ENCODE results near the gene KNDC1.
A peak's percentile ranks its signal among the peaks of the same experiment; 100 is the strongest.
"Not testable (repeated sequence)": the region's sequence is repeated elsewhere in the genome, so short reads cannot be mapped to it uniquely, and the experiment has no call there.

Gene KNDC1

DNA sequence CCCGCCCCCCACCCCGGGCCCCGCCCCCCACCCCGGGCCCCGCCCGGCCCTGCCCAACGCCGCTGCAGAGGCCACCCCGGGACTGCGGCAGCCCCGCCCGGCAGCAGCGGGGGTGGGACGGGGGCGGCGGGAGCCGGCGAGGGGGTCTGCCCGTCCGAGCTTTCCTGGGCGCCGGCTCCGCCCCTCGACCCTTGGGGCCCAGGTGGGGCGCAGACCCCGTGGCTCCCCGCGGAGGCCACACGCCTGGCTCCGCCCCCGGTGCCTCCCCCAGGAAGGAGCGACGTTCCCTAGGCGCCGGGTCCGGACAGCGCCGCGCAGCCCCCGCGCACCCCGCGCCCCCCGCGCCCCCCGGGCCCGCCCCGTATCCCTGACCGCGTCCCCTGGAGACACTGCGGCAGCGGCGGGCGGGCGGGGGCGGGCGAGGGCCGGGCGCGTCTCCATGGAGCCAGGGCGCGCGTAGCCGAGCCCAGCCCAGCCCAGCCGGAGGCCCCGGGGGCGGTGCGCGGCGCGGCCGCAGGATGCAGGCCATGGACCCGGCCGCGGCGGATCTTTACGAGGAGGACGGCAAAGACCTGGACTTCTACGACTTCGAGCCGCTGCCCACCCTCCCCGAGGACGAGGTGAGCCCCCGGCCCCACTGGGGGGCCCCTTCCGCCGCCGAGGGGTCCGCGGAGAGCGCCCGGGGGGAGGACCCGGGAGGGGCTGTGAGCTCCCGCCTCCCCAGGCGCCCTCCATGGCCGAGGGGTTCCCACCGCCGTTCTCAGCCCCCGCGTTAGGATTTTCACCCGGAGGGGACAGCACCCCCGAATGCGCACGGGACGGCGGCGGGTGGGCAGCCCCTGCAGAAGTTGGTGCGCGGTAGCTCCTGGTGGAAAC is at the start of gene KNDC1:
KNDC1 (plus strand) TSS at position 270 of the 876 bp plus-strand sequence; CDS start at position 519, 249 bp downstream.
- no peak within 1 kb of the TSS for H3K27ac Mint-ChIP-seq
- H3K4me1 Mint-ChIP-seq: no peaks in the 10 kb centered on the region
- peaks cover 19% of the 10 kb centered on the region for H3K27me3 Mint-ChIP-seq
- H3K4me3 Mint-ChIP-seq: no peak within 1 kb of the TSS
- no peaks in the 10 kb centered on the region for H3K9me3 Mint-ChIP-seq
- DNase-seq: no peak
- ATAC-seq: no peak
- no peaks in the 10 kb centered on the region for H3K36me3 Mint-ChIP-seq (ENCODE audit: low read depth)

- H3K36me3 Mint-ChIP-seq (ENCODE audit: low read depth): peaks cover 3% of the 10 kb centered on the region
- no peak overlapping the region for H3K27ac Mint-ChIP-seq
- no peaks in the 10 kb centered on the region for H3K4me1 Mint-ChIP-seq
- ATAC-seq (no peak), DNase-seq (no peak)
- H3K9me3 Mint-ChIP-seq: peaks cover 16% of the 10 kb centered on the region
- H3K27me3 Mint-ChIP-seq: no peaks in the 10 kb centered on the region
- no peak overlapping the region for H3K4me3 Mint-ChIP-seq
These were observed 49.3 kb upstream of the KNDC1 start for GRCh38 chr10:133110609-133111275.

DNA sequence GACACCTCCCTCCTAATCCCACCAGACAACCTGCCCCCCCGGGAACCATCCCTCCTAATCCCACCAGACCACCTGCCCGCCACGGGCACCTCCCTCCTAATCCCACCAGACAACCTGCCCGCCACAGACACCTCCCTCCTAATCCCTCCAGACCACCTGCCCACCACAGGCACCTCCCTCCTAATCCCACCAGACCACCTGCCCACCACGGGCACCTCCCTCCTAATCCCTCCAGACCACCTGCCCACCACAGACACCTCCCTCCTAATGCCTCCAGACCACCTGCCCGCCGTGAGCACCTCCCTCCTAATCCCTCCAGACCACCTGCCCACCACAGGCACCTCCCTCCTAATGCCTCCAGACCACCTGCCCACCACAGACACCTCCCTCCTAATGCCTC is 48.4 kb upstream of the KNDC1 start:
- not testable (repeated sequence) for H3K4me3 Mint-ChIP-seq; H3K4me1 Mint-ChIP-seq; H3K27me3 Mint-ChIP-seq; DNase-seq; ATAC-seq; H3K36me3 Mint-ChIP-seq (ENCODE audit: low read depth); H3K27ac Mint-ChIP-seq
- peaks cover 16% of the 10 kb centered on the region for H3K9me3 Mint-ChIP-seq

- DNase-seq: no peak
- H3K36me3 Mint-ChIP-seq (ENCODE audit: low read depth): no peaks in the 10 kb centered on the region
- ATAC-seq: no peak
- no peak overlapping the region for H3K27ac Mint-ChIP-seq
- H3K9me3 Mint-ChIP-seq: no peaks in the 10 kb centered on the region
- H3K4me1 Mint-ChIP-seq: no peaks in the 10 kb centered on the region
- H3K4me3 Mint-ChIP-seq: no peak overlapping the region
- no peaks in the 10 kb centered on the region for H3K27me3 Mint-ChIP-seq
These were observed 46.7 kb upstream of the KNDC1 start for GRCh38 chr10:133113146-133113830.

- H3K4me1 Mint-ChIP-seq: no peaks in the 10 kb centered on the region
- no peaks in the 10 kb centered on the region for H3K36me3 Mint-ChIP-seq (ENCODE audit: low read depth)
- no peaks in the 10 kb centered on the region for H3K9me3 Mint-ChIP-seq
- H3K27me3 Mint-ChIP-seq: no peaks in the 10 kb centered on the region
- DNase-seq: no peak
- H3K4me3 Mint-ChIP-seq: no peak overlapping the region
- ATAC-seq: peak; percentile 18
- no peak overlapping the region for H3K27ac Mint-ChIP-seq
These were observed 46.2 kb upstream of the KNDC1 start for GRCh38 chr10:133113847-133114246.

GRCh38 chr10:133114251-133114650 is 45.8 kb upstream of the KNDC1 start:
- H3K9me3 Mint-ChIP-seq: no peaks in the 10 kb centered on the region
- H3K36me3 Mint-ChIP-seq (ENCODE audit: low read depth): no peaks in the 10 kb centered on the region
- no peak for ATAC-seq
- H3K27me3 Mint-ChIP-seq: no peaks in the 10 kb centered on the region
- H3K27ac Mint-ChIP-seq: no peak overlapping the region
- no peak for DNase-seq
- no peaks in the 10 kb centered on the region for H3K4me1 Mint-ChIP-seq
- no peak overlapping the region for H3K4me3 Mint-ChIP-seq

GRCh38 chr10:133114726-133115452 is 45.1 kb upstream of the KNDC1 start:
- DNase-seq: no peak
- Mint-ChIP-seq H3K4me3 (no peak overlapping the region), H3K36me3 (ENCODE audit: low read depth) (no peaks in the 10 kb centered on the region), H3K27ac (no peak overlapping the region), H3K4me1 (no peaks in the 10 kb centered on the region), H3K27me3 (no peaks in the 10 kb centered on the region), H3K9me3 (no peaks in the 10 kb centered on the region)
- ATAC-seq: no peak

DNA sequence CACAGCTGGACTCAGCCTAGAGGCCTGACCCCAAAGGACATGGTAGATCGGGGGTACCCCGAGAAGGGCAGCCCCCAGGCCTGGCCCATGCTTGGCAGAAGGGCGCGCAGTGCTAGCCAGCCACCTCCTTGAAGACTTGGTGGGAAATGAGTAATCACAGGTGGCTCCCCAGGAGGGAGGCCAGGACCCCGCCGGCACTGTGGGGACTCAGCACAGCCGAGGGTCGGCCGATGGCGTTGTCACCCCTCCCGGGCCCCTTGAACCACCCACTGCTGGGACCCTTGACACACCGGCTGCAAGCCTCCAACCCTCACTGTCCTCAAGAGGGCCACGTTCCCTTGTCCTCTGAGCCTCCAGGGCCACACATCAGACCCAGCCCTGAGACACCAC is 44.6 kb upstream of the KNDC1 start:
- H3K9me3 Mint-ChIP-seq: no peaks in the 10 kb centered on the region
- no peak for DNase-seq
- no peaks in the 10 kb centered on the region for H3K4me1 Mint-ChIP-seq
- H3K27ac Mint-ChIP-seq: no peak overlapping the region
- no peak overlapping the region for H3K4me3 Mint-ChIP-seq
- H3K36me3 Mint-ChIP-seq (ENCODE audit: low read depth): no peaks in the 10 kb centered on the region
- ATAC-seq: no peak
- no peaks in the 10 kb centered on the region for H3K27me3 Mint-ChIP-seq

- DNase-seq: no peak
- Mint-ChIP-seq H3K9me3 (no peaks in the 10 kb centered on the region), H3K27ac (no peak overlapping the region), H3K27me3 (no peaks in the 10 kb centered on the region), H3K4me3 (no peak overlapping the region), H3K36me3 (ENCODE audit: low read depth) (no peaks in the 10 kb centered on the region), H3K4me1 (no peaks in the 10 kb centered on the region)
- ATAC-seq: no peak
These were observed 44.0 kb upstream of the KNDC1 start for GRCh38 chr10:133115976-133116375.

DNA sequence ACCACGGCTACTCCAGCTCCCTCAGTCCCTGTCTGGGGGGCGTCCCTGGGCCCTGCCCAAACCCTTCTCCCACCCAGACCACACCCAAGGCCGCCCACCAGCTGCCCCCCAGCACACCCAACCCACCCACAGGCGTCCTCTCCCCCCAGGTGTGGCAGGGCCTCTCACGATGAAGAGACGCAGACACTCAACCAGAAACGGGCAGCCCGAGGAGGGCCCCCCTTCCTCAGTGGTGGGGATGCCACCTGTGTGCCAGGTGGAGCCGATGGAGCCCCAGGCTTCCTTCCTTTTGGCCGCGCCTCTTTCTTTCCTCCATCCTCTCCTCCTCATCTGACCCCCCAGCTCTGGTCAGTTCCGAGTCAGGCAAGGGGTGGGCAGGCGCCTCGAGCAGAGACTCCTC is 43.6 kb upstream of the KNDC1 start:
- no peak for DNase-seq
- Mint-ChIP-seq H3K4me3 (no peak overlapping the region), H3K36me3 (ENCODE audit: low read depth) (no peaks in the 10 kb centered on the region), H3K27ac (no peak overlapping the region), H3K9me3 (no peaks in the 10 kb centered on the region), H3K4me1 (no peaks in the 10 kb centered on the region), H3K27me3 (no peaks in the 10 kb centered on the region)
- no peak for ATAC-seq

DNA sequence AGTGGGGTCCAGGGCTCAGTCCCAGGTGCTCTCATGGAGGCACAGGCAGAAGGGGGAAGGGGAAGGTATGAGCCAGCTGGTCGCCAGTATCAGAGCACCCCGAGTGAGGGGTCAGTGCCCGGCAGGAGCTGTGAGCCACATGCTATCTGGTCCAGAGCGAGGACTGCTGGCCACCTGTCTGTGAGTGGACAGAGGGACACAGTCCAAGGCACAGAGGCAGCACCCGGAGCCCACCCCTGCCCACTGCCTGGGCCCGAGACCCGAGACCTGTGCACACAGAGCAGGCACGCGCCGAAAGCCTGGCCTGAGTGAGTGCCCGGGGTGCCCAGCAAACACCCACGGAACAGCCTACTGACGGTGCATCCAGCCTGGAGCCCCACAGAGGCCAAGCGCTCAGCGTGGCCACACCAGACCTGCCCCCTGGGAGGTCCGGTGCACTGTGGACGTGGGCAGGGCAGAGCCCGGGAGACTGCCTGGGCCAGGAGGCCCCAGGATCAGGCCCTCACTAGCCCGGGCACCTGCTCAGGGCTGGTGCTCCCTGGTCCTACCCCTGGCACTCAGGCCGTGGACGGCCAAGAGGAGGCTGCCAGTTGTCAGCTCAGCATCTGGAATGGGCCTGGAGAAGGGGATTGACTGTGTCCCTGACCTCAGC is 42.9 kb upstream of the KNDC1 start:
- Mint-ChIP-seq H3K36me3 (ENCODE audit: low read depth) (no peaks in the 10 kb centered on the region), H3K4me3 (no peak overlapping the region), H3K27me3 (no peaks in the 10 kb centered on the region), H3K27ac (no peak overlapping the region), H3K4me1 (no peaks in the 10 kb centered on the region), H3K9me3 (no peaks in the 10 kb centered on the region)
- DNase-seq (no peak), ATAC-seq (peak; percentile 31)

DNA sequence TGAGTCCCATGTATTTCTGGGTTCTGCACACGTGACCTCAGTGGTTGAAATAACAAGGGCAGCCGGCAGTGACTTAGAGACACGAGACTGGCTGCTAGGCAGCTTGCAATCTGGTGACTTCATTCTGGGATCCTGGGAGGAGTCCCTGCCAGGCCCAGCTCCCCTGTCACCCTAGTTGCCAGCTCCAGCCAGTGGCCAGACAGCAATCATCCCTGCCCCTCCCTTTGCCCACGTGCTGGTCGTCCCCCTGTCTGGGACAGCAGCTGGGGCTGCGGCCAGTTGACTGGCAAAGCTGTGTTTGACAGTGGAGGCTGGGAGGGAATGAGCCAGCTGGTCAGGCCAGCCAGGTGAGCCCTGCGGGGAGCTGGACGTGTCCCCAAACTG is 42.3 kb upstream of the KNDC1 start:
- Mint-ChIP-seq H3K27ac (no peak overlapping the region), H3K4me1 (no peaks in the 10 kb centered on the region), H3K4me3 (no peak overlapping the region), H3K9me3 (no peaks in the 10 kb centered on the region), H3K36me3 (ENCODE audit: low read depth) (no peaks in the 10 kb centered on the region), H3K27me3 (peaks cover under 1% of the 10 kb centered on the region)
- DNase-seq: no peak
- no peak for ATAC-seq

DNA sequence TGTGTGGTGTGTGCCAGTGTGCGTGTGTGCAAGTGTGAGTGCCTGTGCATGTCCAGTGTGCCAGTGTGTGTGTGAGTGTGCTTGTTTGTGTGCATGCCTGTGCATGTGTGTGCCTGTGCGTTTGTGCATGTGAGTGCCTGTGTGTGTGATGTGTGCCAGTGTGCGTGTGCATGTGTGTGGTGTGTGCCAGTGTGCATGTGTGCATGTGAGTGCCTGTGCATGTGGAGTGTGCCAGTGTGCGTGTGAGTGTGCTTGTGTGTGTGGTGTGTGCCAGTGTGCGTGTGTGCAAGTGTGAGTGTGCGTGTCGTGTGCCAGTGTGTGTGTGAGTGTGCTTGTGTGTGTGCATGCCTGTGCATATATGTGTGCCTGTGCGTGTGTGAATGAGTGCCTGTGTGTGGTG is 38.5 kb upstream of the KNDC1 start:
- no peaks in the 10 kb centered on the region for H3K36me3 Mint-ChIP-seq (ENCODE audit: low read depth)
- no peak overlapping the region for H3K4me3 Mint-ChIP-seq
- peaks cover 21% of the 10 kb centered on the region for H3K27me3 Mint-ChIP-seq
- H3K27ac Mint-ChIP-seq: no peak overlapping the region
- H3K9me3 Mint-ChIP-seq: no peaks in the 10 kb centered on the region
- ATAC-seq: no peak
- no peak for DNase-seq
- H3K4me1 Mint-ChIP-seq: peaks cover 4% of the 10 kb centered on the region

Measured in activated naive CD8-positive, alpha-beta T cell treated with anti-CD3 and anti-CD28 coated beads, Interleukin-2, amount 50 U/mL, for 24 hours (primary cell).